Measurements from ENCODE around the gene ARHGAP26. TPM values are rescaled to one million over a fixed set of nuclear protein-coding genes. Genes with fewer than 3 reads are reported as not detected.

The ARHGAP26 gene
- total RNA-seq, 4 donors from 2014 or later = 22.3 to 40.7 (median 28.2) TPM

GRCh38 chr5:143006501-143006900 lies 236.3 kb downstream of the ARHGAP26 start:
- Histone ChIP-seq H3K4me1 (peaks cover 55 to 63% (median 60%) of the 10 kb centered on the region in 4 donors), H3K36me3 (no peaks in the 10 kb centered on the region), H3K27ac (replicated peaks in 1 of 4) (peak overlapping the region; percentile 24 to 73 (median 52)), H3K27me3 (no peaks in the 10 kb centered on the region), H3K4me3 (no peak overlapping the region), H3K9me3 (no peaks in the 10 kb centered on the region)
- intact Hi-C loops (cut with DNase I) = loop anchor here (5.0 to 10.0 kb wide), 2 partner anchors 396 to 818 kb away; partner anchors contain the start of gene NR3C1
- DNase-seq (ENCODE audit: extremely low spot score) = no peak
- TF ChIP-seq CTCF (IDR thresholded peaks at IDR 0.05) (no peak), EP300 (IDR thresholded peaks at IDR 0.05) (no peak), POLR2A (IDR thresholded peaks at IDR 0.05; ENCODE audit: low read depth) (no peak), POLR2AphosphoS5 (IDR thresholded peaks at IDR 0.05) (no peak)

- Histone ChIP-seq H3K4me3 (no peak overlapping the region), H3K4me1 (peaks cover 40 to 48% (median 45%) of the 10 kb centered on the region in 4 donors), H3K36me3 (no peaks in the 10 kb centered on the region), H3K27me3 (no peaks in the 10 kb centered on the region), H3K9me3 (no peaks in the 10 kb centered on the region), H3K27ac (replicated peaks in 1 of 4) (no peak overlapping the region)
- WGBS = 96% methylated on average over 2 of the region's 2 CpGs
- intact Hi-C loops (cut with DNase I) = loop anchor here (5.0 to 10.0 kb wide), 2 partner anchors 394 to 817 kb away; partner anchors contain the start of gene NR3C1
- no peak for DNase-seq (ENCODE audit: extremely low spot score)
- TF ChIP-seq POLR2A (IDR thresholded peaks at IDR 0.05; ENCODE audit: low read depth) (no peak), EP300 (IDR thresholded peaks at IDR 0.05) (no peak), CTCF (IDR thresholded peaks at IDR 0.05) (no peak), POLR2AphosphoS5 (IDR thresholded peaks at IDR 0.05) (no peak)
Measured at GRCh38 chr5:143008032-143008431, 237.9 kb downstream of the ARHGAP26 start.

- TF ChIP-seq CTCF (IDR thresholded peaks at IDR 0.05) = no peak
- peak in 1 of 2 donors; percentile 39 for TF ChIP-seq POLR2AphosphoS5 (IDR thresholded peaks at IDR 0.05)
- intact Hi-C loops (cut with DNase I) = loop anchor here (5.0 to 10.0 kb wide), 2 partner anchors 393 to 816 kb away; partner anchors contain the start of gene NR3C1
Measured at GRCh38 chr5:143008809-143009521, 238.8 kb downstream of the ARHGAP26 start.

GRCh38 chr5:143010351-143010750 lies 240.2 kb downstream of the ARHGAP26 start:
- H3K4me1 ChIP-seq = peaks cover 32 to 34% (median 33%) of the 10 kb centered on the region in 4 donors
- peaks cover 0 to 13% (median 4%) of the 10 kb centered on the region in 4 donors for H3K36me3 ChIP-seq
- no peak for DNase-seq (ENCODE audit: extremely low spot score)
- intact Hi-C loops (cut with DNase I) = no loop called here
- WGBS = 96% methylated on average over 1 of the region's 1 CpG
- no peak overlapping the region for H3K27ac ChIP-seq (replicated peaks in 1 of 4)
- H3K4me3 ChIP-seq = no peak overlapping the region
- H3K27me3 ChIP-seq = no peaks in the 10 kb centered on the region
- H3K9me3 ChIP-seq = no peaks in the 10 kb centered on the region
- TF ChIP-seq POLR2A (IDR thresholded peaks at IDR 0.05; ENCODE audit: low read depth) (no peak), CTCF (IDR thresholded peaks at IDR 0.05) (no peak), EP300 (IDR thresholded peaks at IDR 0.05) (no peak), POLR2AphosphoS5 (IDR thresholded peaks at IDR 0.05) (no peak)

More at GRCh38 chr5:143008809-143009521, 238.8 kb downstream of the ARHGAP26 start:
- DNase-seq (ENCODE audit: extremely low spot score) = no peak
- Histone ChIP-seq H3K27ac (replicated peaks in 1 of 4) (peak overlapping the region in 1 of 4 donors; percentile 0), H3K9me3 (no peaks in the 10 kb centered on the region), H3K27me3 (no peaks in the 10 kb centered on the region), H3K4me1 (peaks cover 34 to 41% (median 39%) of the 10 kb centered on the region in 4 donors), H3K36me3 (peaks cover 0 to 1% (median under 1%) of the 10 kb centered on the region in 4 donors), H3K4me3 (no peak overlapping the region)
- WGBS = 72% methylated on average over 10 of the region's 10 CpGs
